Spleen (tissue), 11 donors: ENCODE results near the gene TEKTIP1. TPM values are rescaled to one million over a fixed set of nuclear protein-coding genes. Genes with fewer than 3 reads are reported as not detected.

Experiments
- DNase-seq: peaks from one replicate; pipeline ENCODE4 v3.0.0-alpha.2; 2020
- H3K27ac ChIP-seq, 8 donors: fragments of 200-600 bp; sonication (generic) in 7 of 8; 1 replicate in 4 of 8; 2 replicates in 4 of 8; pipeline versions ENCODE4 v1.5.0 to v1.8.0; 2016 to 2021; ENCODE audit warnings: inconsistent platforms in 4 of 8, mild to moderate bottlenecking in 4 of 8, moderate library complexity in 1 of 8
- H3K27me3 ChIP-seq, 7 donors: fragments of 200-600 bp; sonication (generic) in 6 of 7; replicated peaks in 1 of 7; 1 replicate in 4 of 7; 2 replicates in 3 of 7; pipeline versions ENCODE4 v1.5.0 to v1.8.0; 2016 to 2021; ENCODE audit warnings: inconsistent platforms in 3 of 7, mild to moderate bottlenecking in 1 of 7
- H3K36me3 ChIP-seq, 6 donors: fragments of 200-600 bp; sonication (generic) in 5 of 6; 1 replicate in 4 of 6; 2 replicates in 2 of 6; pipeline versions ENCODE4 v1.5.0 to v1.8.0; 2016 to 2021; ENCODE audit warnings: inconsistent platforms in 2 of 6
- H3K4me1 ChIP-seq, 6 donors: fragments of 200-600 bp; sonication (generic) in 5 of 6; 1 replicate in 3 of 6; 2 replicates in 3 of 6; pipeline versions ENCODE4 v1.5.0 to v1.8.0; 2016 to 2021; ENCODE audit warnings: inconsistent platforms in 3 of 6
- H3K4me3 ChIP-seq, 8 donors: fragments of 200-600 bp; sonication (generic) in 7 of 8; 1 replicate in 4 of 8; 2 replicates in 4 of 8; pipeline versions ENCODE4 v1.5.0 to v1.8.0; 2016 to 2021; ENCODE audit warnings: inconsistent platforms in 4 of 8, mild to moderate bottlenecking in 4 of 8, moderate library complexity in 2 of 8
- H3K9me3 ChIP-seq, 8 donors: fragments of 200-600 bp; sonication (generic) in 7 of 8; 1 replicate in 4 of 8; 2 replicates in 4 of 8; pipeline versions ENCODE4 v1.5.0 to v1.8.0; 2016 to 2021; ENCODE audit warnings: inconsistent platforms in 4 of 8
- POLR2A ChIP-seq, 3 donors: fragments of 450-650 bp; IDR thresholded peaks; one replicate each; pipeline ENCODE4 v1.5.1; 2017; ENCODE audit warnings: antibody characterized with exemption in 3 of 3, mild to moderate bottlenecking in 1 of 3
- POLR2AphosphoS5 ChIP-seq, 3 donors: sonication (generic); formaldehyde crosslinking; IDR thresholded peaks; one replicate each; pipeline ENCODE4 v1.5.1; 2017; ENCODE audit warnings: antibody characterized with exemption in 3 of 3
- WGBS, 5 donors: extraction: QIAGEN DNeasy Blood & Tissue Kit in 3 of 5; methylation state at CpG; one replicate each; pipeline versions ENCODE4 v1.1.5 to v1.1.7; 2013 to 2018; 5-methylcytosine and 5-hydroxymethylcytosine counted together
- intact Hi-C: fragments of 100-400 bp; cut with DNase I; formaldehyde crosslinking; loops from one replicate; pipeline ENCODE4 v1.15.0; 2023; ENCODE audit warnings: low total_unique reads
- polyA plus RNA-seq, 3 donors: library from polyadenylated mRNA; stranded (reverse); fragments of 200-250 nt; gene quantifications; one replicate each; pipeline ENCODE4 v1.2.1, GENCODE V29; 2013
- total RNA-seq, 7 donors: library from RNA; depleted of rRNA in 3 of 7; stranded (reverse); fragments of >200 nt in 3 of 7; fragmentation: NEBNext Ultra II Directional in 4 of 7; extraction: Animal tissue kit (Norgen Biotek cat#: 25700) in 4 of 7; gene quantifications; one replicate each; pipeline versions ENCODE4 v1.1.0 to v1.2.1, GENCODE V29; 2016 to 2021
- TF ChIP-seq, protein P1 (sequence below), 11 experiments: fragments of 200-600 bp in 7 of 11; fragments of 450-650 bp in 4 of 11; sonication (generic) in 4 of 11; IDR thresholded peaks in 8 of 11; conservative IDR thresholded peaks in 3 of 11; 1 replicate in 7 of 11; 2 replicates in 4 of 11; pipeline versions ENCODE4 v1.4.0 to v1.8.0; 2016 to 2021; ENCODE audit warnings: antibody characterized with exemption in 11 of 11, inconsistent platforms in 4 of 11, mild to moderate bottlenecking in 1 of 11
- donor health status: healthy with polysubstance abuse.
- donor health status: DM: no; HTN: no; CAD: no; lungs with moderate emphysema.
- donor health status: DM: no; HTN: no; CAD: no.
- donor health status: Bipolar disorder and iron deficiency.
- donor health status: healthy.
- donor health status: DM: no; HTN: no; CAD: no.
- donor health status: DM: yes; HTN: yes; CAD: no.

The TEKTIP1 gene
- total and polyA plus RNA-seq, 10 donors, result 1.2 to 7.4 (median 3.1) TPM; not detected in 1

DNA sequence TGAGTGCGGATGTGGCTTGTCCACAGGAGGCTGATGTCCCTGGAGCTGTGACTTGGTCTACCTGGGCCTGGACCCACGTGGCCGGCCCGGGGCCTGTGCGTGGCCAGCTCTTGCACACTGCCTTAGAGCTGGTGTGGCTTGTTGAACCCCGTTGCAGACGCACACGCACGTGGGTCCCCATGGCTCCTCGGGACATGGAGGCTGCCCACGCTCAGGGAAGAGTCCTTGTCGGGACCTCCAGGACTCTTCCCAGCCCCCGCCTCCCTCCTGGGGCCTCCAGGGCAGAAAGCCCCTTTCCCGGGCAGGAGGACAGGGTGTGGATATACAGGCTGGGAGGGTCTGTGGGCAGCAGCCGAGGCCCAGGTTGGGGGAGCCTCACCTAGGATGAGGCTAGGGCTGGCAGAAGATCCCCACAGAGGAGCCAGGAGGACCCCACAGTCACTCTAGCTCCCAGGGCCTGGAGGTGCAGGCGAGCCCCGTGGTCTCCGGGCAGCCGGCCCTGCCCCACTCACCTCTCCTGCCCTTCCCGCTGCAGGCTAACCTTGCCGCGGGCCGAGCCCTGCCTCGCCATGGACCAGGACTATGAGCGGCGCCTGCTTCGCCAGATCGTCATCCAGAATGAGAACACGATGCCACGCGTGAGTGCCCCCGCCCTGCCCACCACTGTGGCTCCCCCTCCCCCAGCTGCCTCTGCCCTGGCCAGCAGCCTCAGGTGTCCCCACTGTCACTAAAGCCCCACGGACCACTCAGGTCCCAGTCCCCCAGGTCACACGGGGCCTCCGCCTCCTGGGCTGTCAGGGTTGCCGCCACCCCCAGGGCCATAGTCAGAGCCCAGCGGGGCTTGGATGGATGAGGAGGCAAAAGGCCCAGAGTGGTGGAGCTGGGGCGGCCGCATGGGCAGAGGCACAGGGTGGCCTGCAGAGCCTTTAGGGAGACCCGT lies 16.3 kb upstream of the TEKTIP1 start:
- Histone ChIP-seq H3K36me3 (peaks cover 10 to 93% (median 59%) of the 10 kb centered on the region in 6 donors), H3K9me3 (no peaks in the 10 kb centered on the region), H3K27ac (no peak overlapping the region), H3K27me3 (no peaks in the 10 kb centered on the region), H3K4me1 (peaks cover 0 to 33% (median 3%) of the 10 kb centered on the region in 6 donors), H3K4me3 (no peak overlapping the region)
- 94 to 97% (median 94%) methylated on average over 12 to 40 of the region's 40 CpGs for WGBS, 5 donors
- no peak for DNase-seq
- TF ChIP-seq, protein P1, sequence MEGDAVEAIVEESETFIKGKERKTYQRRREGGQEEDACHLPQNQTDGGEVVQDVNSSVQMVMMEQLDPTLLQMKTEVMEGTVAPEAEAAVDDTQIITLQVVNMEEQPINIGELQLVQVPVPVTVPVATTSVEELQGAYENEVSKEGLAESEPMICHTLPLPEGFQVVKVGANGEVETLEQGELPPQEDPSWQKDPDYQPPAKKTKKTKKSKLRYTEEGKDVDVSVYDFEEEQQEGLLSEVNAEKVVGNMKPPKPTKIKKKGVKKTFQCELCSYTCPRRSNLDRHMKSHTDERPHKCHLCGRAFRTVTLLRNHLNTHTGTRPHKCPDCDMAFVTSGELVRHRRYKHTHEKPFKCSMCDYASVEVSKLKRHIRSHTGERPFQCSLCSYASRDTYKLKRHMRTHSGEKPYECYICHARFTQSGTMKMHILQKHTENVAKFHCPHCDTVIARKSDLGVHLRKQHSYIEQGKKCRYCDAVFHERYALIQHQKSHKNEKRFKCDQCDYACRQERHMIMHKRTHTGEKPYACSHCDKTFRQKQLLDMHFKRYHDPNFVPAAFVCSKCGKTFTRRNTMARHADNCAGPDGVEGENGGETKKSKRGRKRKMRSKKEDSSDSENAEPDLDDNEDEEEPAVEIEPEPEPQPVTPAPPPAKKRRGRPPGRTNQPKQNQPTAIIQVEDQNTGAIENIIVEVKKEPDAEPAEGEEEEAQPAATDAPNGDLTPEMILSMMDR (IDR thresholded peaks at IDR 0.05 in 8 of 11, conservative IDR thresholded peaks at IDR 0.05 in 3 of 11), result no peak
- no peak for TF ChIP-seq POLR2A (IDR thresholded peaks at IDR 0.05)
- peak in 1 of 3 donors; percentile 20 for TF ChIP-seq POLR2AphosphoS5 (IDR thresholded peaks at IDR 0.05)
- intact Hi-C loops, result no loop called here

DNA sequence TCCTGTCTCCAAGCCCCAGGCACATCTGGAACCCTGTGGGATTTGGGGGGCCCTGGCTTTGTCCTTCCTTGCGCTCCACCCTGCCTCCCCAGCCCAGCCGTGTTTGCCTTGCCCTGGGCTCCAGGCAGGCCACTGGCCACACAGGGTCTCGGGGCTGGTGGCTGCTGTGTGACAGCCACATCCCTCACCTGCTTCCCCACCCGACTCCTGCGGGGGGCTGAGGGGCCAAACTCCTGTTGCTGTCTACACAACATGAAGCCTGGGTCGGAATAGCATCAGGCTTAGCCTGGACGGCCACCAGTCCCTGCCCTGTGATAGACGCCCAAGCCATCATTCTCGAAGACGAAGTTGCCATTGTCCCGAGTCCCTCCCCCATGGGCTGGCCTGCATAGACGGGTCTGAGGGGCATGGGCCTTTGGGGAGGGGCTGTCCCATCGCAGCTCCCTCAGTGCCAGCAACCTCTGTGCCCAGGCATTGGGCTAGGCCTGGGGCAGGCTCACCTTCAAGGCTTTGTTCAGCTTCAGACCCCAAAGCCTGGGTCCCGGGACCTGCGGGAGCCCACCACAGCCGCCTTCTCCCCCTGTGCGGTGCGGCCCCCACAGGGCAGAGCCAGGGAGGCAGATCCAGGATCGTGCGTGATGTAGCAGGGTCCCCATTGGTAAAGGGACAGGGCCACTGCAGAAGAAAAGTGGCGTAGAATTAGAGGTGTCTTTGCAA lies 15.5 kb upstream of the TEKTIP1 start:
- DNase-seq, result no peak
- intact Hi-C loops, result no loop called here
- Histone ChIP-seq H3K4me1 (peaks cover 0 to 25% (median 0%) of the 10 kb centered on the region in 6 donors), H3K4me3 (no peak overlapping the region), H3K36me3 (peaks cover 10 to 100% (median 65%) of the 10 kb centered on the region in 6 donors), H3K27ac (no peak overlapping the region), H3K27me3 (no peaks in the 10 kb centered on the region), H3K9me3 (no peaks in the 10 kb centered on the region)
- WGBS, 5 donors, result 87 to 96% (median 90%) methylated on average over 18 to 21 of the region's 21 CpGs
- TF ChIP-seq POLR2AphosphoS5 (IDR thresholded peaks at IDR 0.05) (no peak), POLR2A (IDR thresholded peaks at IDR 0.05) (no peak)
- TF ChIP-seq, protein P1 (IDR thresholded peaks at IDR 0.05 in 8 of 11, conservative IDR thresholded peaks at IDR 0.05 in 3 of 11), result no peak

DNA sequence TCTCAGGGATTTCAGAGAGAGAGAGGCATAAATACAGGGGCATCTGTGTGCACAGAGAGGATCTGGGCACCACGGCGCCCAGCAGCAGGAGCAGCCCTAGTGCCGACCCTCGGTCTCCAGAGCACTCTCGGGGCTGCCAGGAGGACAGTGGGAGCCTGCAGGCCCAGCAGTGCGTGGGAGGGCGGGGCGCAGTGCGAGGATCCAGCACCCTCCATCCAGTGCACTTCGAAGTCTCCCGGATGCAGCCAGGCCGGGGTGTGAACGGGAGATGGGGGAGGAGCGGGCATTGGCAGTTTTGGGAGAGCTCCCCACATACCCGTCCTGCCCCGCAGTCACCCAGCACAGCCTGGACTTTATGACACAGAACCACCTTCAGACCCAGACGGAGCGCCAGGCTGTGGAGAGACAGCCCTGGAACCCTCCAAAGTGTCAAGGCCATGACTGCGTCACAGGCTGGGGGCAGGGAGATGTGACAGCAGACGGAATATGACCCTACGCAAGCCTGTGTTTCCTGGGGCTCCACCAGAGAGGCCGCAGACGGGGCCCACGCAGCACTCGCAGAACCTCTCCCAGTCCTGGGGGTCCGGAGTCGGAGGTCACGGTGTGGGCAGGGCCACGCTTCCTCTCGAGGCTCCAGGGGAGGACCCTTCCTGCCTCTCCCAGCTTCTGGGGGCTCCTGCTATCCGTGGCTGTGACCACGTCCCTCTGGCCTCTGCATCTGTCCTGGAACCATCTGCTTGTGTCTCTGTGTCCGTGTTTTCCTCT lies 14.7 kb upstream of the TEKTIP1 start:
- no peak for DNase-seq
- intact Hi-C loops, result no loop called here
- H3K9me3 ChIP-seq, result no peaks in the 10 kb centered on the region
- no peaks in the 10 kb centered on the region for H3K27me3 ChIP-seq
- WGBS, 5 donors, result 90 to 93% (median 92%) methylated on average over 24 to 33 of the region's 33 CpGs
- no peak overlapping the region for H3K4me3 ChIP-seq
- H3K4me1 ChIP-seq, result peaks cover 0 to 18% (median 0%) of the 10 kb centered on the region in 6 donors
- TF ChIP-seq, protein P1 (IDR thresholded peaks at IDR 0.05 in 8 of 11, conservative IDR thresholded peaks at IDR 0.05 in 3 of 11), result no peak
- peak in 1 of 3 donors; percentile 21 for TF ChIP-seq POLR2AphosphoS5 (IDR thresholded peaks at IDR 0.05)
- TF ChIP-seq POLR2A (IDR thresholded peaks at IDR 0.05), result no peak
- peaks cover 10 to 92% (median 64%) of the 10 kb centered on the region in 6 donors for H3K36me3 ChIP-seq
- no peak overlapping the region for H3K27ac ChIP-seq
